KOPT-K1 (cell line): Measurements from ENCODE around the gene PCBP2.

Experiments
- H3K27ac ChIP-seq: fragments of 200-600 bp; sonication (generic); 2 replicates; pipeline ENCODE4 v1.5.1; 2016; ENCODE audit warnings: antibody characterized with exemption, mild to moderate bottlenecking, low read depth, low read length; ENCODE audit not compliant: poor library complexity, severe bottlenecking
- H3K36me3 ChIP-seq: fragments of 200-600 bp; sonication (generic); 2 replicates; pipeline ENCODE4 v1.5.1; 2017; ENCODE audit warnings: antibody characterized with exemption, mild to moderate bottlenecking, low read length, moderate library complexity; ENCODE audit not compliant: insufficient read depth
- H3K9me3 ChIP-seq: fragments of 200-600 bp; sonication (generic); 2 replicates; pipeline ENCODE4 v1.5.1; 2017; ENCODE audit warnings: antibody characterized with exemption, low read length, mild to moderate bottlenecking; ENCODE audit not compliant: insufficient read depth, poor library complexity, severe bottlenecking

PCBP2 gene

GRCh38 chr12:53516758-53517455, 65.0 kb downstream of the PCBP2 start:
- Histone ChIP-seq H3K27ac (no peak overlapping the region), H3K36me3 (peaks cover 100% of the 10 kb centered on the region), H3K9me3 (no peaks in the 10 kb centered on the region)

GRCh38 chr12:53518381-53518780, 66.5 kb downstream of the PCBP2 start:
- H3K9me3 ChIP-seq = no peaks in the 10 kb centered on the region
- H3K36me3 ChIP-seq = peaks cover 100% of the 10 kb centered on the region
- H3K27ac ChIP-seq = no peak overlapping the region

- peaks cover 85% of the 10 kb centered on the region for H3K36me3 ChIP-seq
- no peaks in the 10 kb centered on the region for H3K9me3 ChIP-seq
- H3K27ac ChIP-seq = no peak overlapping the region
Measured at GRCh38 chr12:53523131-53523530, 71.2 kb downstream of the PCBP2 start.

GRCh38 chr12:53524476-53524875, 72.6 kb downstream of the PCBP2 start:
- peaks cover 72% of the 10 kb centered on the region for H3K36me3 ChIP-seq
- H3K9me3 ChIP-seq = no peaks in the 10 kb centered on the region
- no peak overlapping the region for H3K27ac ChIP-seq

- H3K36me3 ChIP-seq = peaks cover 66% of the 10 kb centered on the region
- H3K9me3 ChIP-seq = no peaks in the 10 kb centered on the region
- no peak overlapping the region for H3K27ac ChIP-seq
Measured at GRCh38 chr12:53530061-53530460, 78.2 kb downstream of the PCBP2 start.
